Activated CD8-positive, alpha-beta T cell treated with anti-CD3 and anti-CD28 coated beads for 36 hours (primary cell): ENCODE results near the gene CSTF2T. TPM values are rescaled to one million over a fixed set of nuclear protein-coding genes. Genes with fewer than 3 reads are reported as not detected.

Experiments used
- ATAC-seq: fragments of 200-7000 bp; cut with Tn5 transposase; one replicate; pipeline ENCODE4 v1.10.0; 2021; ENCODE audit warnings: mild to moderate bottlenecking, moderate library complexity
- CTCF ChIA-PET: fragments of 350-600 bp; sonication (Branson Sonifier 250); formaldehyde crosslinking; loops from one replicate; lab custom pipeline; 2021; ENCODE audit warnings: antibody characterized with exemption; lab: Charles Lee
- POLR2A ChIA-PET: fragments of 350-600 bp; sonication (Branson Sonifier 250); formaldehyde crosslinking; loops from one replicate; lab custom pipeline; 2021; ENCODE audit warnings: antibody characterized with exemption; lab: Charles Lee
- DNase-seq: peaks from one replicate; pipeline ENCODE4 v3.0.0-alpha.2; 2020
- H3K27ac Mint-ChIP-seq: one replicate; pipeline ENCODE4 v1.8.0; 2021; ENCODE audit warnings: mild to moderate bottlenecking, mixed read lengths
- H3K27me3 Mint-ChIP-seq: one replicate; pipeline ENCODE4 v1.8.0; 2021; ENCODE audit warnings: mixed read lengths
- H3K36me3 Mint-ChIP-seq: one replicate; pipeline ENCODE4 v1.8.0; 2021; ENCODE audit warnings: low read depth, mixed read lengths
- H3K4me1 Mint-ChIP-seq: one replicate; pipeline ENCODE4 v1.8.0; 2021; ENCODE audit warnings: low read depth, mixed read lengths
- H3K4me3 Mint-ChIP-seq: one replicate; pipeline ENCODE4 v1.8.0; 2021; ENCODE audit warnings: mild to moderate bottlenecking, moderate library complexity, mixed read lengths
- H3K9me3 Mint-ChIP-seq: one replicate; pipeline ENCODE4 v1.8.0; 2021; ENCODE audit warnings: mixed read lengths
- CTCF ChIP-seq: fragments of 200-600 bp; IDR thresholded peaks from one replicate; pipeline ENCODE4 v1.8.0; 2022; ENCODE audit warnings: antibody characterized with exemption, mild to moderate bottlenecking
- intact Hi-C: fragments of 100-400 bp; cut with micrococcal nuclease; formaldehyde crosslinking; loops from one replicate; pipeline ENCODE4 v1.10.0; 2022
- total RNA-seq, 2 experiments: library from RNA; stranded (reverse); gene quantifications; one replicate each; pipeline ENCODE4 v1.2.3, GENCODE V29; 2021

The CSTF2T gene
- total RNA-seq, 2 experiments from 2014 or later: 21.2 to 21.7 TPM

- POLR2A ChIA-PET: no interaction called here
- TF ChIP-seq CTCF: no peak
- intact Hi-C loops: no loop called here
- Mint-ChIP-seq H3K4me3 (no peak overlapping the region), H3K27me3 (peaks cover 8% of the 10 kb centered on the region), H3K36me3 (no peaks in the 10 kb centered on the region), H3K9me3 (no peaks in the 10 kb centered on the region), H3K27ac (no peak overlapping the region), H3K4me1 (no peaks in the 10 kb centered on the region)
- no peak for ATAC-seq
- CTCF ChIA-PET: no interaction called here
- no peak for DNase-seq
Observed at GRCh38 chr10:51718804-51719291, 19.5 kb upstream of the CSTF2T start.

GRCh38 chr10:51716981-51717380, 17.6 kb upstream of the CSTF2T start:
- POLR2A ChIA-PET: interaction anchor here (1.4 kb wide), 1 partner anchor 22 kb away, joined by 3 read pairs; no protein-coding TSS in a partner anchor

GRCh38 chr10:51711519-51711891, 12.1 kb upstream of the CSTF2T start:
- Mint-ChIP-seq H3K4me1 (peaks cover 13% of the 10 kb centered on the region), H3K36me3 (no peaks in the 10 kb centered on the region), H3K9me3 (no peaks in the 10 kb centered on the region), H3K27ac (no peak overlapping the region), H3K4me3 (no peak overlapping the region), H3K27me3 (peaks cover 7% of the 10 kb centered on the region)
- no peak for ATAC-seq
- ChIA-PET POLR2A (no interaction called here), CTCF (no interaction called here)
- DNase-seq: no peak
- no peak for TF ChIP-seq CTCF
- intact Hi-C loops: no loop called here

More at GRCh38 chr10:51716981-51717380, 17.6 kb upstream of the CSTF2T start:
- no peaks in the 10 kb centered on the region for H3K4me1 Mint-ChIP-seq
- peaks cover 8% of the 10 kb centered on the region for H3K27me3 Mint-ChIP-seq
- no peak for TF ChIP-seq CTCF
- CTCF ChIA-PET: no interaction called here
- H3K27ac Mint-ChIP-seq: no peak overlapping the region
- H3K4me3 Mint-ChIP-seq: no peak overlapping the region
- no peak for DNase-seq
- no peaks in the 10 kb centered on the region for H3K36me3 Mint-ChIP-seq
- H3K9me3 Mint-ChIP-seq: no peaks in the 10 kb centered on the region
- ATAC-seq: no peak
- intact Hi-C loops: no loop called here

- H3K4me1 Mint-ChIP-seq: peaks cover 13% of the 10 kb centered on the region
- H3K4me3 Mint-ChIP-seq: no peak overlapping the region
- ChIA-PET CTCF (no interaction called here), POLR2A (no interaction called here)
- no peaks in the 10 kb centered on the region for H3K27me3 Mint-ChIP-seq
- no peak for TF ChIP-seq CTCF
- intact Hi-C loops: no loop called here
- H3K36me3 Mint-ChIP-seq: no peaks in the 10 kb centered on the region
- H3K27ac Mint-ChIP-seq: no peak overlapping the region
- H3K9me3 Mint-ChIP-seq: no peaks in the 10 kb centered on the region
- ATAC-seq: no peak
- DNase-seq: no peak
Observed at GRCh38 chr10:51709324-51709972, 10.1 kb upstream of the CSTF2T start.

GRCh38 chr10:51708609-51709008, 9.2 kb upstream of the CSTF2T start:
- ATAC-seq: no peak
- intact Hi-C loops: no loop called here
- H3K9me3 Mint-ChIP-seq: no peaks in the 10 kb centered on the region
- ChIA-PET CTCF (no interaction called here), POLR2A (no interaction called here)
- no peak for TF ChIP-seq CTCF
- H3K4me3 Mint-ChIP-seq: no peak overlapping the region
- H3K27me3 Mint-ChIP-seq: no peaks in the 10 kb centered on the region
- H3K36me3 Mint-ChIP-seq: no peaks in the 10 kb centered on the region
- DNase-seq: no peak
- H3K4me1 Mint-ChIP-seq: peaks cover 13% of the 10 kb centered on the region
- H3K27ac Mint-ChIP-seq: peak overlapping the region; percentile 64
